ENCODE measurements around the gene GAD2.

Gene GAD2

GRCh38 chr10:26238378-26238777 lies 21.8 kb downstream of the GAD2 start:
- Histone ChIP-seq H3K9ac (ENCODE audit: low read length) (no peak overlapping the region), H3K27ac (ENCODE audit: low read length) (no peak overlapping the region), H3K4me2 (ENCODE audit: low read depth, low read length) (no peak overlapping the region), H3K9me2 (replicated peaks; ENCODE audit: insufficient read depth, low read length) (no peaks in the 10 kb centered on the region), H3K79me2 (ENCODE audit: low read length) (no peaks in the 10 kb centered on the region), H3K4me3 (ENCODE audit: low read length) (no peak overlapping the region), H2AFZ (ENCODE audit: low read length) (no peak overlapping the region), H3K27me3 (replicated peaks; ENCODE audit: insufficient read depth, low read length) (no peaks in the 10 kb centered on the region), H3K36me3 (replicated peaks; ENCODE audit: insufficient read depth, low read length) (no peaks in the 10 kb centered on the region), H3F3A (ENCODE audit: insufficient read depth, low read length) (no peaks in the 10 kb centered on the region), H4K20me1 (ENCODE audit: insufficient read depth, low read length) (no peaks in the 10 kb centered on the region), H3K9me3 (replicated peaks; ENCODE audit: insufficient read depth, low read length) (no peaks in the 10 kb centered on the region), H3K4me1 (ENCODE audit: low read length) (no peaks in the 10 kb centered on the region)
- no peak for DNase-seq
- TF ChIP-seq CTCF (IDR thresholded peaks at IDR 0.05; ENCODE audit: low read length) (no peak), EZH2phosphoT487 (IDR thresholded peaks at IDR 0.05; ENCODE audit: low read length) (no peak), EZH2 (optimal IDR thresholded peaks at IDR 0.05; ENCODE audit: low read depth, low read length) (no peak)

- no peak overlapping the region for H3K4me2 ChIP-seq (ENCODE audit: low read depth, low read length)
- H4K20me1 ChIP-seq (ENCODE audit: insufficient read depth, low read length), result no peaks in the 10 kb centered on the region
- DNase-seq, result no peak
- no peaks in the 10 kb centered on the region for H3K27me3 ChIP-seq (replicated peaks; ENCODE audit: insufficient read depth, low read length)
- no peak for TF ChIP-seq EZH2phosphoT487 (IDR thresholded peaks at IDR 0.05; ENCODE audit: low read length)
- no peak for TF ChIP-seq EZH2 (optimal IDR thresholded peaks at IDR 0.05; ENCODE audit: low read depth, low read length)
- no peak for TF ChIP-seq CTCF (IDR thresholded peaks at IDR 0.05; ENCODE audit: low read length)
- no peaks in the 10 kb centered on the region for H3K9me3 ChIP-seq (replicated peaks; ENCODE audit: insufficient read depth, low read length)
- H3K4me1 ChIP-seq (ENCODE audit: low read length), result no peaks in the 10 kb centered on the region
- H3K27ac ChIP-seq (ENCODE audit: low read length), result no peak overlapping the region
- no peaks in the 10 kb centered on the region for H3K9me2 ChIP-seq (replicated peaks; ENCODE audit: insufficient read depth, low read length)
- no peaks in the 10 kb centered on the region for H3K79me2 ChIP-seq (ENCODE audit: low read length)
- no peak overlapping the region for H3K4me3 ChIP-seq (ENCODE audit: low read length)
- no peaks in the 10 kb centered on the region for H3K36me3 ChIP-seq (replicated peaks; ENCODE audit: insufficient read depth, low read length)
- no peak overlapping the region for H2AFZ ChIP-seq (ENCODE audit: low read length)
- H3F3A ChIP-seq (ENCODE audit: insufficient read depth, low read length), result no peaks in the 10 kb centered on the region
- H3K9ac ChIP-seq (ENCODE audit: low read length), result no peak overlapping the region
These were observed 26.3 kb downstream of the GAD2 start for GRCh38 chr10:26242706-26243350.

GRCh38 chr10:26243351-26243720 lies 26.8 kb downstream of the GAD2 start:
- no peaks in the 10 kb centered on the region for H3K9me2 ChIP-seq (replicated peaks; ENCODE audit: insufficient read depth, low read length)
- no peaks in the 10 kb centered on the region for H3K79me2 ChIP-seq (ENCODE audit: low read length)
- H2AFZ ChIP-seq (ENCODE audit: low read length), result no peak overlapping the region
- H3K27ac ChIP-seq (ENCODE audit: low read length), result no peak overlapping the region
- TF ChIP-seq EZH2 (optimal IDR thresholded peaks at IDR 0.05; ENCODE audit: low read depth, low read length), result no peak
- TF ChIP-seq EZH2phosphoT487 (IDR thresholded peaks at IDR 0.05; ENCODE audit: low read length), result no peak
- TF ChIP-seq CTCF (IDR thresholded peaks at IDR 0.05; ENCODE audit: low read length), result no peak
- H3K9me3 ChIP-seq (replicated peaks; ENCODE audit: insufficient read depth, low read length), result no peaks in the 10 kb centered on the region
- no peaks in the 10 kb centered on the region for H3K4me1 ChIP-seq (ENCODE audit: low read length)
- no peaks in the 10 kb centered on the region for H3F3A ChIP-seq (ENCODE audit: insufficient read depth, low read length)
- H3K4me3 ChIP-seq (ENCODE audit: low read length), result no peak overlapping the region
- no peaks in the 10 kb centered on the region for H3K36me3 ChIP-seq (replicated peaks; ENCODE audit: insufficient read depth, low read length)
- H3K9ac ChIP-seq (ENCODE audit: low read length), result no peak overlapping the region
- H3K27me3 ChIP-seq (replicated peaks; ENCODE audit: insufficient read depth, low read length), result no peaks in the 10 kb centered on the region
- DNase-seq, result no peak
- no peaks in the 10 kb centered on the region for H4K20me1 ChIP-seq (ENCODE audit: insufficient read depth, low read length)
- H3K4me2 ChIP-seq (ENCODE audit: low read depth, low read length), result no peak overlapping the region
